RPMI8226 (cell line): ENCODE results near the gene RTKN.
"Not testable (repeated sequence)": the region's sequence is repeated elsewhere in the genome, so short reads cannot be mapped to it uniquely, and the experiment has no call there.

Experiments used
- DNase-seq: peaks from one replicate; pipeline ENCODE4 v3.0.0-alpha.2; 2015

RTKN gene

DNA sequence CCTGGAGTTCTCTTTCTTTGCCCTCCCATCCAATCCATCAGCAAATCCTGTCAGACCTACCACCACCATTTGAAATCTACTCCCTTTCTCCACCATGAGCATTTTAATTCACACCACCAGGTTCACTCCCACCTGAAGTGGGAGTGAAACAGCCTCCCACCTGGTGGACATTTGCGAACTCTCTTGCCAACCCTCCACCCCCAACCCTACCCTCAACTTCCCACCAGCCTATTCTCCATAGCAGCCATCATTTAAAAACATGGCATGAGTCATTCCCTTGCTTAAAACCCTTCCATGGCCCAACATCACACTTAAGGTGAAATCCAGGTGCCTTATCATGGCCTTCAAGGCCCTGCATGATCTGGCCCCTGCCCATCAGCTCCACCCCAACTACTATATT lies 3.5 kb downstream of the RTKN start:
- no peak for DNase-seq

GRCh38 chr2:74436848-74437695 lies 4.7 kb downstream of the RTKN start:
- DNase-seq, result no peak

GRCh38 chr2:74436111-74436805 lies 5.5 kb downstream of the RTKN start:
- DNase-seq, result no peak

DNA sequence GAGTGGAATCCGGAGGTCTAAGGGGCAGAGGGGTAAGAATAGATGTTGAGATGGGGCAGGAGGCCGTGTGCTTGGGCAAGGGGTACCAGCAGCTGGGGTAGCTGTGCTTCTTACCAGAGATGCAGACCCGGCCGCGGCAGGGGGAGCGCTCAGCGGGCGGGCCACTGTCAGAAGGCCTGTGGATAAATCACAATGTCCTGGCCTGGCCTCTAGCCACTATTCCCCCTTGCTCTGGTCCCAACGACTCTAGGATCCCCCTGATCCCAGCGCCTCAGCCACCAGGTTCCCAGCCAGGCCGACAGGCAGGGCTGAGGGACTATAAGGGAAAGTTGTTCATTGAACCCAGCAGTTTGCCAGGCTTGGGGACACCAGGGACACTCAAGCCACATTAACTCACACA lies 11.2 kb downstream of the RTKN start:
- no peak for DNase-seq

DNA sequence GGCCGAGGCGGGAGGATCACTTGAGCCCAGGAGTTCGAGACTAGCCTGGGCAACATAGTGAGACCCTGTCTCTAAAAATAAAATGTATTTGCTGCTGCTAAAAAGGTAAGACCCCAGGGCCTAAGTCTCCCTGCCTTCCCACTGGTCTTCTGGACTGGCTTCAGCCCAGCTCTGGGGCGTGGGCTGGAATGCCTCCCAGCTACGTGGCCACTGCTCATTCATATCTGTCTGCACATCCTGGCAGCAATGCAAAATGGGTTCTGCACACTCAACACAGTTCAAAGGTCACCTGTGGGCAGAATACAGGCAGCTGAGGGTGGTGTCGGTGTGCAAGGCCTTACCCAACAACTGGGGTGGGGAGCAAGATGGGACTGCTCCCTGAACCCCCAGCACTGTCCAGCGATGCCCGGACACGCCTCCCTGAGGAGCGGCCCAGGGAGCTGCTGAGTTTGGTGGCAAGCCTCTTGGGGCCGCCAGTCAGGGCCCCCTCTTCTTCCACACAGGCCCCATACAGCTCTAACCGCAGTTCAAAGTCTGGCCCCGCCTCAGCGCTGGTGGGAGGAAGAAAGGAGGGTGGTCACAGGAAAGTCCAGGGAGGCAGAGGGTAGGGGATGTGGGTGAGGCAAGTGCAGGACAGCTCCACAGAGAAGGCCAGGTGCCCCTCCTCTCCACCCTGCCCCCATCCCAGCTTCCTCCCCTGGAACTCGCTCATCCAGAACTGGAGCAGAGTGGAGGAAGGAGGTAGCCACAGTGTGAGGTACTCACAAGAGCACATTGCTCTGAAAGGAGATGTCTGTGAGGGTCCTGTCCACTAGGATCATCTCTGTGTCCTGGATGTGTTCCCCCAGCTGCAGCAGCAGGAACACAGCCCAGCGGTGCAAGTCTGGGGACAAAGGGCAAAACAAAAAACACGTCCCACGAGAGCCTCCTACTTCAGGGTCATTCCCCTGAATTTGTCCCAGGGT lies 12.0 kb downstream of the RTKN start:
- DNase-seq, result no peak

DNA sequence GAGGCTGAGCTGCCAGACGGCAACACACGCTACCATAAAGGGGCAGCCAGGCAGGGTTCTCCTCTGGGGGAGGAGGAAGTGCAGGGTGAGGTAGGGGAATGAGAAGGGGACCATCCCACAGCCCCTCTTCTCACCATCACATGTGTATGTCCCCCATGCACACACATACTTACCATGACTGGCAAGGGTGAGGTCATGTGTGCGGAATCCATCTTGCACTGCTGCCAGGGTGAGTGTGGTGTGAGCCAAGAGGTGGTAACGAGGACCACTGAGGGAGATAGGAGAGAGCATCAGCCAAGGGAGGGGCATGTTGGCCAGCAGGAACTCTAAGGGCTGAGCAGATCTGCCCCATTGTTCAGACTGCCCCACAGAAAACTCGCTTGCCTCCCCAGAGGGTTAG lies 13.1 kb downstream of the RTKN start:
- DNase-seq, result no peak

GRCh38 chr2:74427551-74427950 lies 14.2 kb downstream of the RTKN start:
- no peak for DNase-seq

DNA sequence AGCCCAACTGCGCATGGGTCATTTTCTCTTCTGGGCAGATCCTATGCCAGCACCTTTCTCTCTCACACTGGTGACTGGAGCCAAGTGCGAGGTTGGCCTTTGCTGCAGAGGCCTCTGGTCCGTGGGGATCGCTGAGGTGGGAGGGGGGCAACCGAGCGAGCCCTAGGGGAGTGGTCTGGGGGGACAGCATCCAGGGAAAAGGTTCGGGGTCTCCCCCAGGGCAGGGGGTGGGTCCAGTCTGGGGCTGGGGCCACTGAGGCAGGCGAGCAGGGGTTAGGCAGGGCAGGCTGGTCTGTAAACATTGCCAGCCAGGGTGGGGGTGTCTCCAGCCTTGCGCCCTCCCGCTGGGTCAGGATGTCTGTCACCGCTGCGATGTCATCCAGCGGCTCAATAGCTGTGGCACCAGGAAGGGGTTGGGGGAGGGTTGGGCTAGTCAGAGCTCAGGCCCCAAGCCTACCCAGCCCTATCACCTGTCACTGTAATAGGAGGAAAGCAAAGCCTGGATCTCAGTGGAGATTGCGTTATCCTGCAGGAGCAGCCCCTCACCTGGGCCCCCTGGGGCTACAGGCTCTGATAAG lies 15.5 kb downstream of the RTKN start:
- DNase-seq, result no peak

DNA sequence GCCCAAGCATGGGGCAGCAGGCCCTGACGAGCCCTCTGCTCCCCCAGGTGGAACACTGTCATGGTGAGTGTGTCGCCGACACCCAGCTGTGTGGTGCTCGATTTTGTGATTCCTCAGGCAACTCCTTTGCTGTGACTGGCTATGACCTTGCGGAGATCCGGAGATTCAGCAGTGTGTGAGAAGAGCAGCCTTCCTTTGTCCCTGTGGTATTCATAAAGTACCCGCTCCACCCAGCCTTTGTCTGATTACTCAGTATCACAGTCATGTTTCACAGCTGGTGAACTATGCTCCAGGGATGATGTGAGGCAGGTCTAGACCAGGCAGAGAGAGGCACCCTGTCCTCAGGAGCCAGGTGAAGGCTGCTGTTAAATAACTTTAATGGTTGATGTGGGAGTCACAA lies 16.2 kb downstream of the RTKN start:
- no peak for DNase-seq

- DNase-seq, result no peak
Observed at GRCh38 chr2:74424995-74425406, 16.7 kb downstream of the RTKN start.

- DNase-seq, result no peak
Observed at GRCh38 chr2:74424139-74424992, 17.4 kb downstream of the RTKN start.

DNA sequence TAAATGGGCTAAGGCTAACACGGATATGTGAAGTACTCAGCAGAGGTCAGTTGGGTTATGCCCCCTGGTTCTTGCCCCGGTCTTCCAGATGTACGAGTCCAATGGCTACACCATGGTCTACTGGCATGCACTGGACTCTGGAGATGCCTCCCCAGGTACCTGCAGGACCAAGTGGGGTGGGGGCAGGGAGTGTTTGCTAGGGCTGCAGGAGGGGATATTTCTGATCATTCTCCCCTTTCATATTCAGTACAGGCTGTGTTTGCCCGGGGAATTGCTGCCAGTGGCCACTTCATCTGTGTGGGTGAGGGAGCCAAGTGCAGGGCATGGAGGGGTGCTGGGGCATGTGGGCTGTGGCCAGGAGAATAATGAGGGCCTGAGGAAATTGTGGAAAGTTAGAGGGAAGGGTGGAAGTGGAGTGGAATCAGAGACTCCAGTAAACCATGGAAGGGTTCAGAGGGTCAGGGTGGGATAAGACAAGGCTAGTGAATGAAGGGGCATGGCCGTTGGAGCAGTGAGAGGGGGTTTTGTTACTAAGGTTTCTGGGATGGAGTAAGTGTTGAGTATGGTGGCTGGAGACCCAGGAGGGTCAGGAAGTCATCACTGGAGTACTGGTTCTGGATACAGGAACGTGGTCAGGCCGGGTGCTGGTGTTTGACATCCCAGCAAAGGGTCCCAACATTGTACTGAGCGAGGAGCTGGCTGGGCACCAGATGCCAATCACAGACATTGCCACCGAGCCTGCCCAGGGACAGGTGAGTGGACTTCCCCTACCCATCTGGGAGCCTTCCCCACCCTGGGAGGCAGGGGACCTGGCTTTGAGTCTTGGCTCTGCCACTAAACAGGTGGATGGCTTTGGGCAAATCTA lies 18.3 kb downstream of the RTKN start:
- no peak for DNase-seq

GRCh38 chr2:74421221-74421870 lies 20.4 kb downstream of the RTKN start, which contains the start of the genes C2orf81 and WDR54:
Gene C2orf81, minus strand, starts transcription at chr2:74421619. Its CDS starts 59 bp downstream, at chr2:74421560.
Gene WDR54, plus strand, starts transcription at chr2:74421730. Its CDS starts 424 bp downstream, at chr2:74422154.
- DNase-seq, result peak; percentile 97

GRCh38 chr2:74420443-74421103 lies 21.2 kb downstream of the RTKN start:
- not testable (repeated sequence) for DNase-seq

DNA sequence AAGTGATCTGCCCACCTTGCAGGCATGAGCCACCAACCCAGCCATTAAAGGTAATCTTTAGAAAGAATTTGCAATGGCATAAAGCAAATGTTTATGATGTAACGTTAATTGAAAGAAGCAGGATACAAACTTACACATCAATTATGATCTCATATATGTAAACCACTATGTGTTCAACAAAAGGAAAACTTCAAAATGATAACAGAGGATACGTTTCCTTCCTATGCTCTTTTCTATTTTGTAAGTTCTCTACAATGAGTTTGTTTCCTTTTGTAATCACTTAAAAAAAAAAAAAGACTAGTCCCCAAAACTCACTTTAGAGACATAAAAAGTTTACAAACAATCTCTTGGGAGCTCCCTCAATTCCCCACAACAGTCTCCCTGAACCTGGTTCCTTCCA lies 21.7 kb downstream of the RTKN start:
- no peak for DNase-seq

GRCh38 chr2:74419345-74419744 lies 22.4 kb downstream of the RTKN start:
- peak; percentile 26 for DNase-seq

- DNase-seq, result no peak
Observed at GRCh38 chr2:74418312-74418711, 23.4 kb downstream of the RTKN start.

DNA sequence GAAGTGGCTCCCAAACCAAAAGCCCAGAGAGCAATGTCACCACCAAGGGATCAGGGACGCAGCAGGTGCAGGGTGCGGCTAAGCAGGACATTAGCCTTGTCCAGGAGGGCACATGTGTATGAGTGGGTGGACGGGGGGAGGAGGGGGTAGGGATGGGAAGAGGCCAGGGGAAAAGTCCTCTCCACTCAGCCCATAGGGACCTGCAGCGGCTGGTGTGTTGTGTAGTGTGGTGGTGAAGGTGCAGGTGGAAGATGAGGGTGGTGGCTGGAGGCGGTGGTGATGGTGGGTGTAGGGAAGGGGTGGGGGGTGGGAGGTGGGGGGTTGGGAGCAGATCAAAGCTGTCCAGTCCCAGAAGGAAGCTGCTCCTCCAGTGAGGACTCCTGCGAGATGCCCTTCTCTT lies 24.0 kb downstream of the RTKN start:
- no peak for DNase-seq

DNA sequence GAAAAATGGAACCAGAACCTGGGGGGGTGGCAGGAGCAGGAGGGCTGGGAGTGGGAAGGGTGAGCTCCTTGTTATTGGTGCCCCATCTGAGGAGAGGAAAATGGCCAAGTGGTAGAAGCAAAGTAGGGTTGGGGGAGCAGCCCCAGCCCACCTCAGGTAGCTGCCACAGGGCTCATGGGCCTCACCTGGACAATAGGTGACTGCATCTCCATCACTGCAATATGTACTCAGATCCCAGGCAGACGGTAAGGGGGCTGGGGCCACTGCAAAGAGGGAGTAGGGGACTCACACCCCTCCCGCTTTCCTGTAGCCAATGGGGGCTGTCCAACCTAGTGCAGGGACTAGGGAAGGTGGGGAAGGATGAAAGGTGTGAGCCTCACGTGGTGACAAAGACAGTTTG lies 24.5 kb downstream of the RTKN start:
- no peak for DNase-seq
